Right lobe of liver (tissue), 4 donors: ENCODE measurements around the gene LRRC72.
"Not testable (repeated sequence)": the region's sequence is repeated elsewhere in the genome, so short reads cannot be mapped to it uniquely, and the experiment has no call there.

Experiments used
- CTCF ChIP-seq, 4 donors: fragments of 200-600 bp in 3 of 4; fragments of 450-650 bp in 1 of 4; IDR thresholded peaks; one replicate each; pipeline versions ENCODE4 v1.5.1 to v1.8.0; 2016 to 2022; ENCODE audit warnings: antibody characterized with exemption in 4 of 4, mild to moderate bottlenecking in 2 of 4
- POLR2A ChIP-seq: fragments of 450-650 bp; IDR thresholded peaks from one replicate; pipeline ENCODE4 v1.6.1; 2017; ENCODE audit warnings: antibody characterized with exemption, mild to moderate bottlenecking
- donor health status: DM: no; HTN: no; CAD: no.
- donor health status: DM: no; HTN: no; CAD: no.
- donor health status: DM: no; HTN: yes; CAD: no.

DNA sequence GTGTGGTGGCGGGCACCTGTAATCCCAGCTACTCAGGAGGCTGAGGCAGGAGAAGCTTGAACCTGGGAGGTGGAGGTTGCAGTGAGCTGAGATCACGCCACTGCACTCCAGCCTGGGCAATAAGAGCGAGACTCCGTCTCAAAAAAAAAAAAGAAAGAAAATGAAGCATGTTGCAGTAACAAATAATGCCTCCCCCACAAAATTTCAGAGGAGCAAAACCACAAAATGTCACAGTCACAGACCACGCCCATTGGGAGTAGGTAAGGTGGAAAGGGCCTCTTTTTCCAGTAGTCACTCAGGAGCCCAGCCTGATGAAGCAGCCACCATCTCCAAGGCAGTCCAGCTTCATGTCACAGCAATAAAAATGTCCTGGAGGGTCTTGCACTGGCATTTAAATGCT lies 20.2 kb upstream of the LRRC72 start:
- TF ChIP-seq CTCF (IDR thresholded peaks at IDR 0.05); POLR2A: not testable (repeated sequence)
